SU-DHL-6 (cell line): Measurements from ENCODE around the gene TM4SF20.

Source experiments
- EZH2phosphoT487 ChIP-seq: fragments of 200-600 bp; sonication (generic), shearing (Covaris generic); conservative IDR thresholded peaks from 2 replicates; pipeline ENCODE4 v1.6.1; 2018; ENCODE audit warnings: mild to moderate bottlenecking, antibody characterized with exemption, low read length, moderate library complexity, mixed read lengths
- TF ChIP-seq, protein P1 (sequence below): fragments of 200-600 bp; sonication (generic); IDR thresholded peaks from one replicate; pipeline ENCODE4 v1.5.1; 2017; ENCODE audit warnings: antibody characterized with exemption, mild to moderate bottlenecking, low read length, moderate library complexity; ENCODE audit not compliant: insufficient read depth, poor library complexity, severe bottlenecking

DNA sequence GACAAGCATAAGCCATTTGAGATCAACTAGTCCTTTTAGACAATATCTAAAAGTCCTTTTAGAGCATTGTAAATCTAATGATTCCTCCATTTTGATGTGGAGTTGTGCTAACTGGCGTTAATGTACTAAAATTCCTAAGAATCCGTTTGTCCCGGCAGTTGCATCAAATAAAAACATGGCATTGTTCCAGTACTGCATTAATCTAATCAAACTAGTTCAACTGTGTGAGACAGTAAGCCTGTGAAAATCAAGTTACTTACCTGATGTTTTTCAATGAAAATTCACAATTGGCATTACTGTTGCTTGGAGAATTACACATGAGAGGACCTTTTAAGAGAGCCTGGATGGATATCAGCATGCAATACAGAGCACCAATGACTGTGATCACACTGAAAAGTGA lies 13.3 kb downstream of the TM4SF20 start:
- TF ChIP-seq, protein P1, sequence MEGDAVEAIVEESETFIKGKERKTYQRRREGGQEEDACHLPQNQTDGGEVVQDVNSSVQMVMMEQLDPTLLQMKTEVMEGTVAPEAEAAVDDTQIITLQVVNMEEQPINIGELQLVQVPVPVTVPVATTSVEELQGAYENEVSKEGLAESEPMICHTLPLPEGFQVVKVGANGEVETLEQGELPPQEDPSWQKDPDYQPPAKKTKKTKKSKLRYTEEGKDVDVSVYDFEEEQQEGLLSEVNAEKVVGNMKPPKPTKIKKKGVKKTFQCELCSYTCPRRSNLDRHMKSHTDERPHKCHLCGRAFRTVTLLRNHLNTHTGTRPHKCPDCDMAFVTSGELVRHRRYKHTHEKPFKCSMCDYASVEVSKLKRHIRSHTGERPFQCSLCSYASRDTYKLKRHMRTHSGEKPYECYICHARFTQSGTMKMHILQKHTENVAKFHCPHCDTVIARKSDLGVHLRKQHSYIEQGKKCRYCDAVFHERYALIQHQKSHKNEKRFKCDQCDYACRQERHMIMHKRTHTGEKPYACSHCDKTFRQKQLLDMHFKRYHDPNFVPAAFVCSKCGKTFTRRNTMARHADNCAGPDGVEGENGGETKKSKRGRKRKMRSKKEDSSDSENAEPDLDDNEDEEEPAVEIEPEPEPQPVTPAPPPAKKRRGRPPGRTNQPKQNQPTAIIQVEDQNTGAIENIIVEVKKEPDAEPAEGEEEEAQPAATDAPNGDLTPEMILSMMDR, result no peak
- no peak for TF ChIP-seq EZH2phosphoT487
